AG04450 (cell line): ENCODE results near the gene DDN. TPM values are rescaled to one million over a fixed set of nuclear protein-coding genes. Genes with fewer than 3 reads are reported as not detected.
A peak's percentile ranks its signal among the peaks of the same experiment; 100 is the strongest.

Experiments used
- CTCF ChIA-PET: fragments of 300-600, 350-600 bp; formaldehyde crosslinking; extraction: SDS; loops from one replicate; lab custom pipeline; 2022; ENCODE audit warnings: antibody characterized with exemption, inconsistent platforms; lab: Charles Lee
- POLR2A ChIA-PET: fragments of 350-600 bp; formaldehyde crosslinking; extraction: SDS; loops from one replicate; lab custom pipeline; 2021; ENCODE audit warnings: antibody characterized with exemption, inconsistent platforms; lab: Yijun Ruan, JAX
- DNase-seq: peaks from one replicate; pipeline ENCODE4 v3.0.0-alpha.2; 2011; ENCODE audit warnings: low read depth, low spot score
- H3K27ac ChIP-seq: one replicate; pipeline ENCODE4 v1.5.1; 2012; ENCODE audit warnings: low read depth, low read length, control low read depth
- H3K27me3 ChIP-seq: one replicate; pipeline ENCODE4 v1.6.0; 2012; ENCODE audit warnings: low read length; ENCODE audit not compliant: control insufficient read depth, insufficient read depth
- H3K4me3 ChIP-seq: 2 replicates; pipeline ENCODE4 v1.5.1; 2011; ENCODE audit warnings: mild to moderate bottlenecking, low read depth, low read length, control low read depth
- H3K9me3 ChIP-seq: 2 replicates; pipeline ENCODE4 v1.5.1; 2012; ENCODE audit warnings: low read length; ENCODE audit not compliant: control insufficient read depth, insufficient read depth
- CTCF ChIP-seq: IDR thresholded peaks from 2 replicates; pipeline ENCODE4 v1.5.1; 2011; ENCODE audit warnings: low read depth, low read length, control low read depth, inconsistent platforms
- polyA plus RNA-seq: library from polyadenylated mRNA; depleted of rRNA; stranded (reverse); fragments of >200 nt; gene quantifications from 2 replicates; pipeline ENCODE4 v1.2.3, GENCODE V29; 2011

DDN gene
- polyA plus RNA-seq, 1 experiment = 0.02 TPM

- Histone ChIP-seq H3K4me3 (peak overlapping the region; percentile 37), H3K27ac (no peak overlapping the region), H3K9me3 (no peaks in the 10 kb centered on the region; the same call in 1 of the 2 replicates), H3K27me3 (peaks cover 15% of the 10 kb centered on the region)
- no peak for DNase-seq
- ChIA-PET POLR2A (interaction anchor here (0.6 to 0.9 kb wide), 2 partner anchors 71 kb away, joined by 3 to 4 read pairs; partner anchors contain the start of gene RHEBL1), CTCF (interaction anchor here (1.2 to 4.9 kb wide), 3 partner anchors 10 to 145 kb away, joined by 3 to 27 read pairs (median 7); no protein-coding TSS in a partner anchor)
- TF ChIP-seq CTCF = no peak
These were observed 450 bp downstream of the DDN start for GRCh38 chr12:48998497-48999353.

GRCh38 chr12:48997719-48998496 is 1.3 kb downstream of the DDN start:
- peak overlapping the region; percentile 37; the same call in 1 of the 2 replicates for H3K4me3 ChIP-seq
- H3K9me3 ChIP-seq = no peaks in the 10 kb centered on the region; the same call in 1 of the 2 replicates
- no peak for DNase-seq
- no peak overlapping the region for H3K27ac ChIP-seq
- ChIA-PET CTCF (interaction anchor here (0.6 to 7.7 kb wide), 12 partner anchors 8 to 145 kb away, joined by 3 to 95 read pairs (median 6); partner anchors contain the start of gene WNT1), POLR2A (interaction anchor here (0.6 kb wide), 1 partner anchor 72 kb away, joined by 3 read pairs; the partner anchor contains the start of gene RHEBL1)
- H3K27me3 ChIP-seq = peaks cover 23% of the 10 kb centered on the region
- no peak for TF ChIP-seq CTCF

GRCh38 chr12:48996794-48997718 is 2.1 kb downstream of the DDN start:
- DNase-seq = no peak
- H3K27me3 ChIP-seq = peaks cover 28% of the 10 kb centered on the region
- peak; percentile 92 for TF ChIP-seq CTCF
- H3K9me3 ChIP-seq = no peaks in the 10 kb centered on the region; the same call in 1 of the 2 replicates
- H3K27ac ChIP-seq = no peak overlapping the region
- ChIA-PET POLR2A (interaction anchor here (1.2 kb wide), 1 partner anchor 16 kb away, joined by 3 read pairs; no protein-coding TSS in a partner anchor), CTCF (interaction anchor here (0.6 to 7.7 kb wide), 29 partner anchors 8 to 247 kb away, joined by 3 to 95 read pairs (median 5); partner anchors contain the start of genes ARF3, DDX23 and WNT1)
- H3K4me3 ChIP-seq = peak overlapping the region; percentile 38

- Histone ChIP-seq H3K27ac (no peak overlapping the region), H3K4me3 (peak overlapping the region; percentile 22; the same call in 1 of the 2 replicates), H3K27me3 (peaks cover 31% of the 10 kb centered on the region), H3K9me3 (no peaks in the 10 kb centered on the region; the same call in 1 of the 2 replicates)
- peak; percentile 49 for DNase-seq
- CTCF ChIA-PET = interaction anchor here (0.5 to 7.7 kb wide), 10 partner anchors 10 to 142 kb away, joined by 3 to 95 read pairs (median 5); partner anchors contain the start of genes DDX23 and WNT1
- POLR2A ChIA-PET = interaction anchor here (0.5 to 0.6 kb wide), 2 partner anchors 22 to 25 kb away, joined by 4 to 5 read pairs; no protein-coding TSS in a partner anchor
- peak; percentile 80 for TF ChIP-seq CTCF
These were observed 3.9 kb downstream of the DDN start for GRCh38 chr12:48995086-48995879.
